Stomach (tissue), 4 donors: Measurements from ENCODE around the gene TALDO1.

ENCODE experiments used
- CTCF ChIP-seq, 7 experiments: fragments of 450-650 bp in 4 of 7; fragments of 200-600 bp in 3 of 7; sonication (generic) in 3 of 7; IDR thresholded peaks; one replicate each; pipeline ENCODE4 v1.5.1; 2016 to 2019; ENCODE audit warnings: antibody characterized with exemption in 7 of 7, control low read depth in 2 of 7, mild to moderate bottlenecking in 1 of 7
- POLR2AphosphoS5 ChIP-seq, 3 donors: sonication (generic); formaldehyde crosslinking; IDR thresholded peaks; one replicate each; pipeline ENCODE4 v1.6.1; 2016; ENCODE audit warnings: antibody characterized with exemption in 3 of 3

GRCh38 chr11:765802-766091, 18.5 kb downstream of the TALDO1 start:
- TF ChIP-seq CTCF (IDR thresholded peaks at IDR 0.05) (no peak), POLR2AphosphoS5 (IDR thresholded peaks at IDR 0.05) (no peak)
